Measurements from ENCODE around the gene MICU1. TPM values are rescaled to one million over a fixed set of nuclear protein-coding genes. Genes with fewer than 3 reads are reported as not detected.

Gene MICU1
- total and polyA plus RNA-seq, 10 of the 15 experiments (the other 5 are each of a cell fraction or from before 2014, with no cell fraction given): 18.2 to 36.4 (median 22.2) TPM

- TF ChIP-seq PRDM15 (CRISPR knock-in tag; IDR thresholded peaks at IDR 0.05) (no peak), RELA (IDR thresholded peaks at IDR 0.05; ENCODE audit: borderline replicate concordance, partially characterized antibody) (no peak), ZNF687 (IDR thresholded peaks at IDR 0.05) (peak; percentile 87), EGR1 (IDR thresholded peaks at IDR 0.05; ENCODE audit: borderline replicate concordance in 1 of 2, low read depth in 2 of 2, low read length in 2 of 2) (peak in 1 of 2 experiments; percentile 58; a peak in 1 of 3 replicates), RUNX3 (IDR thresholded peaks at IDR 0.05; ENCODE audit: low read length) (peak; percentile 66), BHLHE40 (IDR thresholded peaks at IDR 0.05; ENCODE audit: borderline replicate concordance in 1 of 2, low read depth in 2 of 2, low read length in 1 of 2) (peak; percentile 65 to 71; a peak in 3 of 4 replicates), YBX1 (IDR thresholded peaks at IDR 0.05) (no peak), RELB (IDR thresholded peaks at IDR 0.05; ENCODE audit: low read depth) (peak; percentile 100), SMAD1 (IDR thresholded peaks at IDR 0.05; ENCODE audit: low read depth, partially characterized antibody) (peak; percentile 49), MTA2 (IDR thresholded peaks at IDR 0.05; ENCODE audit: low read depth) (peak; percentile 40; the same call in 1 of the 2 replicates), GABPA (IDR thresholded peaks at IDR 0.05; ENCODE audit: low read depth) (peak; percentile 84; the same call in 1 of the 2 replicates), ZBTB11 (CRISPR knock-in tag; IDR thresholded peaks at IDR 0.05) (peak; percentile 88), BCL11A (IDR thresholded peaks at IDR 0.05; ENCODE audit: low read depth, low read length) (0 out of 2 replicates have a peak, but pooled peaks have one; percentile 40), CHD4 (IDR thresholded peaks at IDR 0.05) (no peak), CEBPB (IDR thresholded peaks at IDR 0.05; ENCODE audit: borderline replicate concordance in 1 of 2, low read depth in 2 of 2, low read length in 2 of 2) (no peak)
These were observed 271.3 kb downstream of the MICU1 start, which contains the start of gene DNAJB12 (continued) for GRCh38 chr10:72354356-72355213.

All from GM12878 (cell line).